ENCODE data around the gene VPS4B. TPM values are rescaled to one million over a fixed set of nuclear protein-coding genes. Genes with fewer than 3 reads are reported as not detected.

VPS4B gene
- total RNA-seq: 32.6 TPM

DNA sequence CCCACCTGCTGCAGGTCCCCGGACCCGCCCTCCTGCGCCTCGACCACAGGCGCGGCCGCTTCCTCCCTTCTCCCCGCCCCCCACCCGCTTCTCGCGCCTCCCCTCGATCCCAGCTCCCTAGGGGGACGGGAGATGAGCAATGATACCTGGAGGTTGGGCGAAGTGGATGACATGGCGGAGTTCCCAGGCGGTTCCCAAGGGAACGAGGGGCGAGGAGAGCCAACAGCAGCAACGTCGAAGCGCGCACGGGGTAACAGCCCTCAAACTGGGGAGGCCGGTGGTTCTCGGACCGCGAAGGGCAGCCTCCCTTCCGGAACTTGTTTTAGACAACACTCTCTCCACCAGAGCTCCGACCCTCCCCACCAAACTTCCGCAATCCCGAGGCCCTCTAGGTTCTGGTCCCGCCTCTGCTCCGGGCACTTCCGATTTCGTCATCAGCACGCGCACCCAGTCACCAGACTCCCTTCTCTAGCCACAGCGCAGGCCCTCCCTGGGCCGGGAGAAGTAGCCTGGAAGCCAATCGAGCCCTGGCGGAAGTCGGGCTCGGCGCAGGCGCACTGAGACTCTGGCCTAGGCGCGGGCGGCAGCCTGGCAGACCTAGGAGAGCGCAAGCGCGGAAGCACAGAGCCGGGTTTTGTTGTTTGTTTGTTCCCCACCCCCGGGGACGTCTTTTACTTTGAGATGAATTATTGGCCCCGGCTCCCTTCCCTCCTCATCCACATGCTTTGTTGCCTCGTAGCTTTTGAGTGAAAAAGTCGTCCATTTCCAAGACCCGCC, at the start of gene VPS4B:
Gene VPS4B, minus strand, starts transcription at position 390 of the 777 bp plus-strand sequence. Its CDS starts 217 bp downstream, at position 173.

DNA sequence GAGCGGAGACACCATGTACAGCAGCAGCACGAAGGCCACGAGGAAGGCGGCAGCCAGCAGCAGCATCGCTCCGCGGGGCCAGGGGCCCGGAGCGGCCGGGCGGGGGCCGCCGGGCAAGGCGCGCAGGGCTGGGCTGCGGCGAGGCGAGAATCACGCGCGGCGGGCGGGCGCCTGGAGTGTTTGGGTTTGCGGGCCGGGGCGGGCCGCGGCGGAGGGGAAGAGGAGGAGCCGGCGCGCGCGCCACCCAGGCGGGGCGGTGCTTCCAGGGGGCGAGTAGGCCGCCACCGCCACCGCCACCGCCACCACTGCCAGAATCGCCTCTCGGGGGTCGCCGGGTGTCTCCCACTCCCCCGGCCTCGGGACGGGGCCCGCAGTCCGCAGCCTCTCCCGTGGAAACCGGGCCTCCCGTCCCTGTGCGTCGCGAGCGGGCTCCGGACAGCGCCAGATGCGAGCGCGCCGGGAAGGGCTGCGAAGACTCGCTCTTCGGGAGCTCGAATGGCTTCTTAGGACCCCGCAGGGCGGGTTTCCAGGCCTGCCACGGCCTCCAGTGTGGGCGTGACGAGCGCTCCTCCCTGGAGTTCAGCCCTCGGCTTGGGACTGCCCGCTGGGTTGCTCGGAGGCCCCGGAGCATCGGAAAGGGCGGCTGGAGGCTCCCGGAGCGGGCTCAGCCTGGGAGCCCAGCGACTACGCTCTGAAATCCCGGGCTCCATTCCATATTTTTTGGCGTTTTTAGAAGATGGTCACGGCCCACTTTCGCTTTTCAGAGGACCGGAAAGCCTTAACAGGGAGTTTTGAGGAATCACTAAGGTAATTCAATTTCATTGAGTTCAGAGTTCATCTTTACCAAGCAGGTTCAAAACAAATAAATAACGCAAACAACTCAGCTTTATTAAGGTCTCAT, 55.0 kb downstream of the VPS4B start, which contains the start of gene KDSR:
Gene KDSR, minus strand, starts transcription at position 154 of the 901 bp plus-strand sequence. Its CDS starts 88 bp downstream, at position 66.

Other genes with a start within 250 kb of the VPS4B start
- gene BCL2, start 102.7 kb downstream of the VPS4B start, total RNA-seq: 49.1 TPM
- gene KDSR, start 55.3 kb downstream of the VPS4B start, total RNA-seq: 15.3 TPM
- gene SERPINB5, start 54.5 kb upstream of the VPS4B start, total RNA-seq: not detected
- not detected for gene SERPINB12, start 119.9 kb upstream of the VPS4B start, total RNA-seq
- not detected for gene SERPINB13, start 164.9 kb upstream of the VPS4B start, total RNA-seq
- gene SERPINB4, start 221.8 kb upstream of the VPS4B start, total RNA-seq: not detected
- gene SERPINB3, start 239.4 kb upstream of the VPS4B start, total RNA-seq: not detected